ENCODE data around the gene NID2. TPM values are rescaled to one million over a fixed set of nuclear protein-coding genes. Genes with fewer than 3 reads are reported as not detected.

Gene NID2
- total and polyA plus RNA-seq, 2 donors (not counting 1 experiment from before 2014, with no cell fraction given) = not detected

GRCh38 chr14:52095336-52095735, 26.5 kb upstream of the NID2 start:
- TF ChIP-seq CTCF (IDR thresholded peaks at IDR 0.05) (no peak), EZH2 (IDR thresholded peaks at IDR 0.05; ENCODE audit: borderline replicate concordance, insufficient read depth, low read depth, low read length, poor library complexity, severe bottlenecking) (no peak)
- H3K4me1 ChIP-seq (ENCODE audit: control insufficient read depth in 2 of 2, insufficient read depth in 2 of 2, low read length in 2 of 2) = no peaks in the 10 kb centered on the region

GRCh38 chr14:52094546-52095271, 25.9 kb upstream of the NID2 start:
- CTCF ChIA-PET = no interaction called here
- Histone ChIP-seq H3K4me3 (ENCODE audit: control extremely low read depth in 1 of 5, extremely low read depth in 1 of 5, insufficient read depth in 1 of 5, low read depth in 2 of 5, low read length in 4 of 5) (no peak overlapping the region), H3K4me2 (replicated peaks; ENCODE audit: low read depth, low read length, poor library complexity, severe bottlenecking) (no peak overlapping the region), H2AFZ (ENCODE audit: insufficient read depth, low read depth, low read length, poor library complexity, severe bottlenecking) (no peak overlapping the region), H3K9me3 (ENCODE audit: control extremely low read depth in 1 of 3, control insufficient read depth in 2 of 3, insufficient read depth in 1 of 3, low read length in 2 of 3) (no peaks in the 10 kb centered on the region), H4K20me1 (ENCODE audit: control insufficient read depth, insufficient read depth, low read length, poor library complexity, severe bottlenecking) (no peaks in the 10 kb centered on the region), H3K27me3 (replicated peaks in 1 of 4; ENCODE audit: control extremely low read depth in 1 of 4, control insufficient read depth in 3 of 4, insufficient read depth in 4 of 4, low read length in 3 of 4) (no peaks in the 10 kb centered on the region), H3K79me2 (ENCODE audit: control insufficient read depth, insufficient read depth, low read length) (no peaks in the 10 kb centered on the region), H3K27ac (ENCODE audit: low read length in 2 of 2) (no peak overlapping the region), H3K9ac (ENCODE audit: low read length) (no peak overlapping the region), H3K36me3 (replicated peaks in 1 of 2; ENCODE audit: control extremely low read depth in 1 of 2, control insufficient read depth in 1 of 2, extremely low read depth in 1 of 2, insufficient read depth in 2 of 2, low read length in 1 of 2) (no peaks in the 10 kb centered on the region), H3K4me1 (ENCODE audit: control insufficient read depth in 2 of 2, insufficient read depth in 2 of 2, low read length in 2 of 2) (no peaks in the 10 kb centered on the region)
- peaks cover 17% of the 10 kb centered on the region for H3K27me3 Mint-ChIP-seq
- no peak for DNase-seq
- no peak overlapping the region for H3K27ac Mint-ChIP-seq
- intact Hi-C loops (cut with micrococcal nuclease) = no loop called here
- ATAC-seq (ENCODE audit: low read depth) = no peak
- POLR2A ChIA-PET = no interaction called here
- H3K4me3 Mint-ChIP-seq = no peak overlapping the region
- TF ChIP-seq CTCF (IDR thresholded peaks at IDR 0.05) = no peak
- TF ChIP-seq EZH2 (IDR thresholded peaks at IDR 0.05; ENCODE audit: borderline replicate concordance, insufficient read depth, low read depth, low read length, poor library complexity, severe bottlenecking) = no peak
- H3K4me1 Mint-ChIP-seq = no peaks in the 10 kb centered on the region
- no peaks in the 10 kb centered on the region for H3K9me3 Mint-ChIP-seq (ENCODE audit: insufficient read depth)
- WGBS (ENCODE audit: insufficient coverage) = 64% methylated on average over 3 of the region's 4 CpGs

More at GRCh38 chr14:52095336-52095735, 26.5 kb upstream of the NID2 start:
- ChIA-PET CTCF (no interaction called here), POLR2A (no interaction called here)
- ATAC-seq (ENCODE audit: low read depth) (no peak), DNase-seq (no peak)
- Histone ChIP-seq H3K27me3 (replicated peaks in 1 of 4; ENCODE audit: control extremely low read depth in 1 of 4, control insufficient read depth in 3 of 4, insufficient read depth in 4 of 4, low read length in 3 of 4) (no peaks in the 10 kb centered on the region), H3K9me3 (ENCODE audit: control extremely low read depth in 1 of 3, control insufficient read depth in 2 of 3, insufficient read depth in 1 of 3, low read length in 2 of 3) (no peaks in the 10 kb centered on the region), H3K79me2 (ENCODE audit: control insufficient read depth, insufficient read depth, low read length) (no peaks in the 10 kb centered on the region), H3K4me2 (replicated peaks; ENCODE audit: low read depth, low read length, poor library complexity, severe bottlenecking) (no peak overlapping the region), H3K9ac (ENCODE audit: low read length) (no peak overlapping the region), H4K20me1 (ENCODE audit: control insufficient read depth, insufficient read depth, low read length, poor library complexity, severe bottlenecking) (no peaks in the 10 kb centered on the region), H2AFZ (ENCODE audit: insufficient read depth, low read depth, low read length, poor library complexity, severe bottlenecking) (no peak overlapping the region), H3K27ac (ENCODE audit: low read length in 2 of 2) (no peak overlapping the region), H3K4me3 (ENCODE audit: control extremely low read depth in 1 of 5, extremely low read depth in 1 of 5, insufficient read depth in 1 of 5, low read depth in 2 of 5, low read length in 4 of 5) (no peak overlapping the region), H3K36me3 (replicated peaks in 1 of 2; ENCODE audit: control extremely low read depth in 1 of 2, control insufficient read depth in 1 of 2, extremely low read depth in 1 of 2, insufficient read depth in 2 of 2, low read length in 1 of 2) (no peaks in the 10 kb centered on the region)
- no peaks in the 10 kb centered on the region for H3K4me1 Mint-ChIP-seq
- intact Hi-C loops (cut with micrococcal nuclease) = no loop called here
- no peaks in the 10 kb centered on the region for H3K9me3 Mint-ChIP-seq (ENCODE audit: insufficient read depth)
- no peak overlapping the region for H3K27ac Mint-ChIP-seq
- peaks cover 11% of the 10 kb centered on the region for H3K27me3 Mint-ChIP-seq
- 80% methylated on average over 3 of the region's 3 CpGs for WGBS (ENCODE audit: insufficient coverage)
- H3K4me3 Mint-ChIP-seq = no peak overlapping the region

Measured in B cell (primary cell).